DMS53 (cell line): ENCODE data around the gene TNNI3.
A peak's percentile ranks its signal among the peaks of the same experiment; 100 is the strongest.

ENCODE experiments used
- DNase-seq: peaks from one replicate; lab custom pipeline; 2025; lab: John Stamatoyannopoulos, UW

TNNI3 gene

DNA sequence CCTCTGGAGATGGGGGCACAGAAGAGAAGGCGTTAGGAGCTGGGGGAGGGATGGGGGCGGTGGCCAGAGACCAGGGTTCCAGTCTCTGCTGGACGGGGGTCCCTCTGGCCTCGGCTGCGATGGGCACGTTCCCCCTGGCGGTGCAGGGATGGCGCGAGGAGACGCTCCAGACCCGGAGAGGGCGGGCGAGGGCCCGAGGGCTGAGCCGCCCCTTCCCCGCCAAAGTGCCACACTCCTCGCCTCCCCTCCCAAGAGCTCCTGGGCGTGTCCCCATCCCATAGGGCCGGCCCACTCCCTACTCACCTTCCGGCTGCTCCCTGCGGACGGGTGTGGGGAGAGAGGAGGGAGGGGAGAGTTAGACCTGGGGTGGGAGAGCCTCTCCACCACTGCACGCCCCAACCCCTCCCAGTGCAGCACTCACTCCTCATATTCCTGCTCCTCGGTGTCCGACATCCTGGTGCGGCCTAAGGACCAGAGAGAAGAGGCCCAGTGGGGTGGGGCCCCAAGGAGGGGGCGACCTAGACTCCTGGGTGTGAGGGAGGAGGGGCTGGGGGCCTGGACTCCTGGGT lies 10.7 kb downstream of the TNNI3 start:
- DNase-seq, result peak; percentile 39

DNA sequence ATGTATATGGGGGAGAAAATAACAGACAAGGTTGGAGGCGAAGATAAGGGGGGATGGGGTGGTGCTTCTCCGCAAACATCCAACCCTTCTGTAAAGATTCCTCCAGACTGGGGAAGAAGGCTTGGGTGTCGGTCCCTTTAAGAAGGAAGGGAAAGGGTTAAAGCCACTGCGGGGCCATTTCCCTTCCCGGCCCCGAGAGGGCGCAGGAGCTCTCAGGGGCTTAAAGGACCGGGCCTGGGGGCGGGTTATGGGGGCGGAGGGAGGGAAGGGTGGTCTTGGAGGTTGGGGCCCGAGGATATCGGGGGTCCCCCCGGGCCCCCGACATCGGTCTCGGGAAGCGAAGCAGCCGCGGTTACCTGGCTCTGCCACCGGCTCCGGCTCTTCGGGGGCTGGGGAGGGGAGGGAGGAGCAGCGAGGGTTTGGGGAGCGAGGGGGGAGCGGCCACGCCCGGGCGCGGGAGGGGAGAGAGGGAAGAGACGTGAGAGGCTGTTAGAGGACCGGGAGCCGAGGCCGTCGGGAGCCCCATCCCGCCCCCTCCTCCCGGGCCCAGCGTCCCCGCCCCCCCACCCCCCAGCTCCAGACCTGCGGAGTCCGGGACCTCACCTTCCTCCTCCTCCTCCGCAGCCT lies 11.3 kb downstream of the TNNI3 start:
- peak; percentile 70 for DNase-seq

GRCh38 chr19:55145232-55145631 lies 12.3 kb downstream of the TNNI3 start:
- DNase-seq, result no peak

- DNase-seq, result no peak
Observed at GRCh38 chr19:55141696-55142095, 15.8 kb downstream of the TNNI3 start.

- no peak for DNase-seq
Observed at GRCh38 chr19:55137915-55138314, 19.6 kb downstream of the TNNI3 start.

DNA sequence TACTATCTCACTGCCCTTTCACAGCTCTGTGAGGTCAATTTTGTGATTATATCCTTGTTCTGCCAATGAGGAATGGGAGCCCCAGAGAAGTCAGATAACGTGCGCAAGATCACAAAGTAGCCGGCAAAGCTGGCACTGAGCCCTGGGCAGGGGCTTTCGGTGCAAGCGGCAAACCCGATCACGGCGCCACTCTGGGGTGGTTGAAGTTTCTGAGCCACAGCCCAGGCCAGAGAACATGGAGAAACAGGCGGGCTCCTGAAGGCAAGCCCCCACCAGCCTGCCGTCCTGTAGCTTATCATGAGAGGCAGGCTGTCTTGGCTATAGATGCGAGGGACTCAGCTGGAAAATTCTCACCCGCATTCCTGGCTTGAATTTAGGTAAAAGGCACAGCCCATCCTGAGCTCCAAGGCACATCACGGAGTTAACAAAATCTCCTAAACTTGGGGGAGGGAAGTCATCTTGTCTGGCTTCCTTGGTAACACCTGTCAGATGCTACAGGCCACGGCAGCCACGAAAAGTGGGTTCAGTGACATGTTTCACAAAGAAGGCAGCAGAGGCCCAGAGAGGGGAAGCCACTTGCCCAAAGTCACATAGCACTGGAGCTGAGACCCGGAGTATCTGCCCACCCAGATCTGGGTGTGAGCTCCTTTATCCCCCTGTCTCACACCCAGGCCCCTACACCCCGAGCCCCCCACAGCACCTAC lies 21.0 kb downstream of the TNNI3 start:
- DNase-seq, result no peak

DNA sequence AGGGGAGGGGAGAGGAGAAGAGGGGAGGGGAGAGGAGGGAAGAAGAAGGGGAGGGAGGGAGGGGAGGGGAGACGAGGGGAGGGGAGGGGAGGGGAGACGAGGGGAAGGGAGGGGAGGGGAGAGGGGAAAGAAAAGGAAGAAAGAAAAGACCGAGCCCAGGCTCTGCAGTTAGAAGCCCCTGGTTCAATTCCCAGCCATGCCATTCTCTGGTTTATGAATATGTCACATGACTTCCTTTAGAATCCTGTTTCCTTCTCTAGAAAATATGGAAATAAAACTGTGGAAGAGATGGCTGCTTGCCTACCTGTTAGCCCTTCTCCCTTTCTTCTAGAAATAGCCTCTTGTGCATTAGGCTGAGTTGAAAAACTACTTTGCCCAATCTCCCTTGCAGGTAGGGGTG lies 22.8 kb downstream of the TNNI3 start:
- DNase-seq, result no peak

DNA sequence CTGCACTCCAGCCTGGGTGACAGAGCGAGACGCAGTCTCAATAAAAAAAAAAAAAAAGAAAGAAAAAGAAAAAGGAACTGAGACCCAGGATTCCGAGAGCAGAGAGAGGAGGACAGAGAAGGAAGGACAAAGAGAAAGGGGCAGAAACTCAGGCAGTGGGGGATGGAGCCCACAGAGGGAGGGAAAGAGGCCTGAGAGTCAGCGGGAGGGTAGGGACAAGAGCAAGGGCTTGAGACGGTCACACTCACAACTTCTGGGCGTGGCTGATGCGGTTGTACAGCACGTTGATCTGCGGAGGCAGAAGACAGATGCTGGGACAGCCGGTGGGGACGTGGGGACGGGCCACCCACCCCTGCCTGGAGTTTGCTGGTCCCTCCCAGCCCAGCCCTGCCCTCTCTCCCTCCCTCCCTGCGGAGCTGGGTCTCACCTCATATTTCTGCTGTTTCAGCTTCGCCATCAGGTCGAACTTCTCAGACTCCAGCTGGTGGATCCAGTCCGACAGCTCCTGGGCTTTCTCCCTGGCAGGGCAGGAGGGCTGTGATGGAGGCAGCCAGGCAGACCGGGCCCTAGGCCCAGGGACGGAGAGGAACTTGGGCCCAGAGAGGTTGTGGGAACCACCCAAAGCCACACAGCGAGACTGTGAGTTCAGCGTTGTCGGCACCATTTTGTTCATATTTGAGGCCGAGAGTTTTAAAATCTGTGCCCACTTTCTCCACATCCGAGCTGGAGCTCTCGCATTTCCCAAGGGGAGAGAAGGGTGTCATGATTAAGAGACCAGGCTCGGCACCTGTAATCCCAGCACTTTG lies 23.7 kb downstream of the TNNI3 start:
- peak; percentile 56 for DNase-seq

- DNase-seq, result peak; percentile 60
Observed at GRCh38 chr19:55132453-55133129, 24.9 kb downstream of the TNNI3 start.

DNA sequence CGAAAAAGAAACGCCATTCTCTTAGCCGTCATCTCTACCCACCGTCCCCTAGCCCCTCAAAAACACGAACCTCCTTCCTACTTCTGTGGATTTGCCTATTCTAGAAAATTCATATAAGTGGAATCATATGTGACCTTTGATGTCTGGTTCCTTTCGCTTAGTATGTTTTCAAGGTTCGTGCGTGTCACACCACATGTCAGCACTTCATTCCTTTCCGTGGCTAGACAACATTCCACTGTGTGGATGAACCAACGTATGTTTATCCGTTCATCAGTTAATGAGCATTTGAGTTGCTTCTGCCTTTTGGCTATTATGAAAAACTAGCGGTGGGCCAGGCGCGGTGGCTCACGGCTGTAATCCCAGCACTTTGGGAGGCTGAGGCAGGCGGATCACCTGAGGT lies 26.1 kb downstream of the TNNI3 start:
- no peak for DNase-seq

DNA sequence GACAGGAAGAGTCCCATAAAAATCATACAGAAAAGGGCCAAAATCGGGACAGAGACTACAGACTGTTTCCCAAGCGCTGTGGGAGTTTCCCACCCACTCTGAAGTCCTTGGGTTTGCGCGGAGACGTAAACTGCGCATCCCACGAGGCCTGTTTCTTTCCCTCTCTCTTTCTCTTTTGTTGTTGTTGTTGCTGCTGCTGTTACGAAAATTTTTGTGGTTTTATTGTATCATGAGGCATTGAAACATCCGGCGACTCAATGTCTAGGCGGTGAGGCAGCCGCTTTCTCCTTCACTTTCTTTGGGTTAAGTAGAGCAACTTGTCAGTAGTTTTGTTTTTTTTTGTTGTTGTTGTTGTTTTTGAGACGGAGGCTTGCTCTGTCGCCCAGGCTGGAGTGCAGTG lies 38.5 kb downstream of the TNNI3 start:
- DNase-seq, result no peak

GRCh38 chr19:55118401-55118991 lies 39.0 kb downstream of the TNNI3 start:
- DNase-seq, result peak; percentile 45

GRCh38 chr19:55117663-55118391 lies 39.7 kb downstream of the TNNI3 start:
- DNase-seq, result peak; percentile 99

GRCh38 chr19:55116859-55117662 lies 40.5 kb downstream of the TNNI3 start, which contains the start of gene PPP1R12C:
PPP1R12C (minus strand) TSS chr19:55117637; CDS start chr19:55117543, 94 bp downstream.
- peak; percentile 72 for DNase-seq

DNA sequence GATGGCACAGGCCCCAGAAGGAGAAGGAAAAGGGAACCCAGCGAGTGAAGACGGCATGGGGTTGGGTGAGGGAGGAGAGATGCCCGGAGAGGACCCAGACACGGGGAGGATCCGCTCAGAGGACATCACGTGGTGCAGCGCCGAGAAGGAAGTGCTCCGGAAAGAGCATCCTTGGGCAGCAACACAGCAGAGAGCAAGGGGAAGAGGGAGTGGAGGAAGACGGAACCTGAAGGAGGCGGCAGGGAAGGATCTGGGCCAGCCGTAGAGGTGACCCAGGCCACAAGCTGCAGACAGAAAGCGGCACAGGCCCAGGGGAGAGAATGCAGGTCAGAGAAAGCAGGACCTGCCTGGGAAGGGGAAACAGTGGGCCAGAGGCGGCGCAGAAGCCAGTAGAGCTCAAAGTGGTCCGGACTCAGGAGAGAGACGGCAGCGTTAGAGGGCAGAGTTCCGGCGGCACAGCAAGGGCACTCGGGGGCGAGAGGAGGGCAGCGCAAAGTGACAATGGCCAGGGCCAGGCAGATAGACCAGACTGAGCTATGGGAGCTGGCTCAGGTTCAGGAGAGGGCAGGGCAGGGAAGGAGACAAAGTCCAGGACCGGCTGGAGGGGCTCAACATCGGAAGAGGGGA lies 41.2 kb downstream of the TNNI3 start:
- DNase-seq, result peak; percentile 62

GRCh38 chr19:55115446-55116065 lies 42.0 kb downstream of the TNNI3 start:
- no peak for DNase-seq

- DNase-seq, result no peak
Observed at GRCh38 chr19:55114566-55115145, 42.9 kb downstream of the TNNI3 start.

- peak; percentile 42 for DNase-seq
Observed at GRCh38 chr19:55113570-55114039, 43.9 kb downstream of the TNNI3 start.
